GM12878 (cell line): Measurements from ENCODE around the gene SUPT4H1. TPM values are rescaled to one million over a fixed set of nuclear protein-coding genes. Genes with fewer than 3 reads are reported as not detected.

Experiments
- ATAC-seq: fragments of 200-7000 bp; cut with Tn5 transposase; 3 replicates; pipeline ENCODE4 v1.9.1; 2020; ENCODE audit warnings: mild to moderate bottlenecking, moderate library complexity
- BruUV-seq: library from RNA; stranded (reverse); fragments of 400-500 nt; replicated peaks from 2 replicates; lab custom pipeline; 2021; lab: Mats Ljungman, UMichigan
- CTCF ChIA-PET: fragments of 300-600 bp; sonication (Branson Sonifier 250); formaldehyde crosslinking; extraction: SDS; loops from one replicate; lab custom pipeline; 2021; ENCODE audit warnings: inconsistent platforms; lab: Yijun Ruan, JAX
- POLR2A ChIA-PET: fragments of 350-600 bp; formaldehyde crosslinking; extraction: SDS; loops from one replicate; lab custom pipeline; 2021; ENCODE audit warnings: inconsistent platforms; lab: Charles Lee
- RAD21 ChIA-PET: fragments of 300-600 bp; sonication (Branson Sonifier 250); formaldehyde crosslinking; loops from one replicate; lab custom pipeline; 2023; ENCODE audit warnings: antibody characterized with exemption; ENCODE audit not compliant: unreplicated experiment; lab: Charles Lee
- SMC1A ChIA-PET: fragments of 300-600 bp; sonication (Branson Sonifier 250); formaldehyde crosslinking; loops from one replicate; lab custom pipeline; 2023; ENCODE audit not compliant: unreplicated experiment, uncharacterized antibody; lab: Charles Lee
- DNase-seq: peaks from one replicate; pipeline ENCODE4 v3.0.0-alpha.2; 2011; ENCODE audit warnings: low read depth, low spot score
- FAIRE-seq: peaks from 3 replicates; lab custom pipeline; 2011; peaks lifted over from hg19 to GRCh38; lab: Jason Lieb, UNC
- H2AFZ ChIP-seq: 2 replicates; pipeline ENCODE4 v1.6.0; 2011; ENCODE audit warnings: low read depth, low read length, control low read depth; ENCODE audit not compliant: control insufficient read depth
- H3K27ac ChIP-seq: 2 replicates; pipeline ENCODE4 v1.5.1; 2011; ENCODE audit warnings: control low read depth; ENCODE audit not compliant: control insufficient read depth, insufficient read depth
- H3K27me3 ChIP-seq, 2 experiments: replicated peaks in 1 of 2; 2 replicates each; pipeline versions ENCODE4 v1.6.0 to v1.6.1; 2011; ENCODE audit warnings: low read length in 1 of 2; ENCODE audit not compliant: control insufficient read depth in 2 of 2, insufficient read depth in 2 of 2
- H3K36me3 ChIP-seq, 2 experiments: 2 replicates each; pipeline ENCODE4 v1.5.1; 2011; ENCODE audit warnings: low read length in 1 of 2; ENCODE audit not compliant: control insufficient read depth in 2 of 2, insufficient read depth in 2 of 2
- H3K4me1 ChIP-seq: 2 replicates; pipeline ENCODE4 v1.6.1; 2011; ENCODE audit warnings: mild to moderate bottlenecking, low read length, moderate library complexity, mixed read lengths; ENCODE audit not compliant: control insufficient read depth, insufficient read depth
- H3K4me2 ChIP-seq: 2 replicates; pipeline ENCODE4 v1.6.0; 2011; ENCODE audit warnings: control low read depth; ENCODE audit not compliant: control insufficient read depth, insufficient read depth
- H3K4me3 ChIP-seq: fragments of 200-600 bp; sonication (generic); 2 replicates; pipeline ENCODE4 v1.5.1; 2016
- H3K79me2 ChIP-seq: 2 replicates; pipeline ENCODE4 v1.6.0; 2011; ENCODE audit warnings: low read length; ENCODE audit not compliant: control insufficient read depth, insufficient read depth
- H3K9ac ChIP-seq: 2 replicates; pipeline ENCODE4 v1.8.0; 2011; ENCODE audit warnings: low read length, control low read depth, mixed read lengths; ENCODE audit not compliant: control insufficient read depth, insufficient read depth
- H3K9me3 ChIP-seq: replicated peaks from 3 replicates; pipeline ENCODE4 v1.5.1; 2011; ENCODE audit warnings: mild to moderate bottlenecking, low read length; ENCODE audit not compliant: control insufficient read depth, insufficient read depth
- H4K20me1 ChIP-seq: 2 replicates; pipeline ENCODE4 v1.6.0; 2011; ENCODE audit not compliant: control insufficient read depth, insufficient read depth
- BCL11A ChIP-seq: IDR thresholded peaks from 2 replicates; pipeline ENCODE4 v1.6.1; 2011; ENCODE audit warnings: low read depth, low read length
- SUZ12 ChIP-seq: fragments of 200-600 bp; sonication (generic); IDR thresholded peaks from one replicate; pipeline ENCODE4 v1.6.1; 2018; ENCODE audit warnings: antibody characterized with exemption, mild to moderate bottlenecking; ENCODE audit not compliant: unreplicated experiment
- WRNIP1 ChIP-seq: IDR thresholded peaks from 2 replicates; pipeline ENCODE4 v1.6.1; 2011; ENCODE audit warnings: low read depth, low read length, improper control_type of control experiment, borderline replicate concordance
- ZNF384 ChIP-seq: IDR thresholded peaks from 2 replicates; pipeline ENCODE4 v1.6.1; 2012; ENCODE audit warnings: low read depth, mild to moderate bottlenecking, low read length, improper control_type of control experiment, borderline replicate concordance
- WGBS: methylation state at CpG from one replicate; pipeline ENCODE4 v1.1.6; 2016; ENCODE audit warnings: low lambda C conversion rate; ENCODE audit not compliant: insufficient replicate concordance, insufficient coverage; ENCODE audit errors: missing lambda C conversion rate; 5-methylcytosine and 5-hydroxymethylcytosine counted together
- in situ Hi-C: fragments of 300-500 bp; cut with MboI; formaldehyde crosslinking; loops from 9 replicates; pipeline ENCODE4 v1.14.3; 2018; ENCODE audit warnings: mixed read lengths
- intact Hi-C: fragments of 100-400 bp; cut with micrococcal nuclease; formaldehyde crosslinking; loops from one replicate; pipeline ENCODE4 v1.14.2; 2022; ENCODE audit not compliant: unreplicated experiment
- polyA plus RNA-seq, 11 experiments: library from polyadenylated mRNA; depleted of rRNA in 4 of 11; unstranded in 6 of 11; stranded (reverse) in 5 of 11; fragments of >200 nt; fragmentation: Nextera tagmentation in 4 of 11; fragmentation: Illumina TruSeq in 1 of 11; extraction: Ambion mirVana in 4 of 11; extraction: Trizol in 1 of 11; gene quantifications; 1 replicate in 1 of 11; 2 replicates in 10 of 11; pipeline versions ENCODE4 v1.2.1 to v1.2.3, GENCODE V29; 2011 to 2016; ENCODE audit warnings: inconsistent platforms in 2 of 11, missing spikeins in 2 of 11, low read depth in 1 of 11
- total RNA-seq, 4 experiments: library from RNA; depleted of rRNA in 3 of 4; stranded (reverse); fragments of >200 nt in 3 of 4; fragmentation: Illumina TruSeq in 1 of 4; extraction: Trizol in 1 of 4; gene quantifications; 2 replicates each; pipeline versions ENCODE4 v1.2.1 to v1.2.3, GENCODE V29; 2013 to 2021
- TF ChIP-seq, protein P1 (sequence below): IDR thresholded peaks from 2 replicates; pipeline ENCODE4 v1.6.1; 2012; ENCODE audit warnings: low read depth, low read length, improper control_type of control experiment
- TF ChIP-seq, protein P2 (sequence below): fragments of 450-650 bp; IDR thresholded peaks from 2 replicates; pipeline ENCODE4 v1.6.1; 2016; ENCODE audit warnings: mild to moderate bottlenecking
- TF ChIP-seq, protein P3 (sequence below): fragments of 450-650 bp; IDR thresholded peaks from 2 replicates; pipeline ENCODE4 v1.6.1; 2017; ENCODE audit warnings: mild to moderate bottlenecking, moderate library complexity

SUPT4H1 gene
- total and polyA plus RNA-seq, 10 of the 15 experiments (the other 5 are each of a cell fraction or from before 2014, with no cell fraction given) = 83.8 to 293 (median 128) TPM

DNA sequence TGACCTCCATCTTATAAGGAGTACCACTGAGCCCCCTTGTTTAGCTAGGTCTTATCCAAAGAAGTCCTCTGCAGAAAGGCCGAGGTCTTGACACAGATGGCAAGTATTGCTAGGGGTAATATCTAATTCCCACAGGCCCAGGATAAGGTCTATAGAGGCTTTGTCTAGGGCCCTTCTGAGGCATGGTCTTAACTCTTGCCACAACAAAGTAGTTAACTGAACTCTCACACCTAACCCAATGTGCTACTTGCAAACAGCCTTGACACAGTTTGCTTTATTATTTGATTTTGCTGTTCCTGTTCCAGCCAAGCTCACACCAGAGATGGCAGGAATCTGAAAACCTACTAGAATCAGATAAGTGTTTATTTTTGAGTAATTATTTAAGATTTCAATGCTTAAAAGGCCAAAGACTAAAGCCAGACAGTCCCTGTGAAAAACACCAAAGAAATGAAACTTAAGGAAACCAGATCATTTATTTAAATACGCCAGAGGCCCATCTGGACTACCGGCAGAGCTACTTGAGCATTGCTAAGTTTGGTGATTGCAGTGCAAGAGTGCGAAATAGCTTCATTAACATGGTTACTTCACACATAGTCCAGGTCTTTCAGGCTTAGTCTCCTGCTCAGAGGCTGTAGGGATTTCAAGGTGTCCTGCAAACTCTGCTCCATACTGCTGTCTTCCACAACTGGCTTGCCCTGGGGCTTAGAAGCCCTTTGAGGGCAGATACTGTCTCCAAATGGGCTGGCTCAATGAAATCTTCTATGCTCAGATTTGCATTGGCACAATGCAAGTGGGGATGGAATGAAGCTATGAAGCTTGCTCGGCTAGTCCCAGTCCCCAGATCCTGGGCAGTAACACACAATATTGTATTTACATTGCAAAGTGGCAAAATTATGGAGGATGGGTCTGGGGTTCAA lies 28.5 kb upstream of the SUPT4H1 start (continued):
- TF ChIP-seq, protein P1, sequence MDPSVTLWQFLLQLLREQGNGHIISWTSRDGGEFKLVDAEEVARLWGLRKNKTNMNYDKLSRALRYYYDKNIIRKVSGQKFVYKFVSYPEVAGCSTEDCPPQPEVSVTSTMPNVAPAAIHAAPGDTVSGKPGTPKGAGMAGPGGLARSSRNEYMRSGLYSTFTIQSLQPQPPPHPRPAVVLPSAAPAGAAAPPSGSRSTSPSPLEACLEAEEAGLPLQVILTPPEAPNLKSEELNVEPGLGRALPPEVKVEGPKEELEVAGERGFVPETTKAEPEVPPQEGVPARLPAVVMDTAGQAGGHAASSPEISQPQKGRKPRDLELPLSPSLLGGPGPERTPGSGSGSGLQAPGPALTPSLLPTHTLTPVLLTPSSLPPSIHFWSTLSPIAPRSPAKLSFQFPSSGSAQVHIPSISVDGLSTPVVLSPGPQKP = no peak
- TF ChIP-seq, protein P2, sequence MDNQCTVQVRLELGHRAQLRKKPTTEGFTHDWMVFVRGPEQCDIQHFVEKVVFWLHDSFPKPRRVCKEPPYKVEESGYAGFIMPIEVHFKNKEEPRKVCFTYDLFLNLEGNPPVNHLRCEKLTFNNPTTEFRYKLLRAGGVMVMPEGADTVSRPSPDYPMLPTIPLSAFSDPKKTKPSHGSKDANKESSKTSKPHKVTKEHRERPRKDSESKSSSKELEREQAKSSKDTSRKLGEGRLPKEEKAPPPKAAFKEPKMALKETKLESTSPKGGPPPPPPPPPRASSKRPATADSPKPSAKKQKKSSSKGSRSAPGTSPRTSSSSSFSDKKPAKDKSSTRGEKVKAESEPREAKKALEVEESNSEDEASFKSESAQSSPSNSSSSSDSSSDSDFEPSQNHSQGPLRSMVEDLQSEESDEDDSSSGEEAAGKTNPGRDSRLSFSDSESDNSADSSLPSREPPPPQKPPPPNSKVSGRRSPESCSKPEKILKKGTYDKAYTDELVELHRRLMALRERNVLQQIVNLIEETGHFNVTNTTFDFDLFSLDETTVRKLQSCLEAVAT = no peak

DNA sequence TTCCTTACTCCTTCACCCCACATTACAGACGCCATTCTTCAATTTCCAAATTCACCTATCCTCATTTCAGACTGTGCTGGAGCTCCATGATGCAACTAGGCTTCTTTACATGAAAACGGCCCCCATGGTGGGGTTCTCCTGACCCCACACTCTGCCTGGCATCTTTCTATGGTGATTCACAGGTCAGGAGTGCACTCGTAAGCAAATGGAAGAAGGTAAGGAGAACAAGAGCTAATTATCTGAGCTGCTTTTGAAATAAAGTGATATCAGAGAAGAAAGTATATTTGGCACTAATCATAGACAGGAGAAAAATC lies 27.5 kb upstream of the SUPT4H1 start:
- Histone ChIP-seq H3K4me1 (peaks cover 19% of the 10 kb centered on the region), H3K36me3 (no peaks in the 10 kb centered on the region; a peak in 1 of 4 replicates), H3K4me3 (no peak overlapping the region), H2AFZ (no peak overlapping the region)
- BruUV-seq = no TSS peak
- no peak for DNase-seq
- TF ChIP-seq SUZ12 (no peak), ZNF384 (no peak), BCL11A (no peak), WRNIP1 (no peak)
- TF ChIP-seq, protein P3, sequence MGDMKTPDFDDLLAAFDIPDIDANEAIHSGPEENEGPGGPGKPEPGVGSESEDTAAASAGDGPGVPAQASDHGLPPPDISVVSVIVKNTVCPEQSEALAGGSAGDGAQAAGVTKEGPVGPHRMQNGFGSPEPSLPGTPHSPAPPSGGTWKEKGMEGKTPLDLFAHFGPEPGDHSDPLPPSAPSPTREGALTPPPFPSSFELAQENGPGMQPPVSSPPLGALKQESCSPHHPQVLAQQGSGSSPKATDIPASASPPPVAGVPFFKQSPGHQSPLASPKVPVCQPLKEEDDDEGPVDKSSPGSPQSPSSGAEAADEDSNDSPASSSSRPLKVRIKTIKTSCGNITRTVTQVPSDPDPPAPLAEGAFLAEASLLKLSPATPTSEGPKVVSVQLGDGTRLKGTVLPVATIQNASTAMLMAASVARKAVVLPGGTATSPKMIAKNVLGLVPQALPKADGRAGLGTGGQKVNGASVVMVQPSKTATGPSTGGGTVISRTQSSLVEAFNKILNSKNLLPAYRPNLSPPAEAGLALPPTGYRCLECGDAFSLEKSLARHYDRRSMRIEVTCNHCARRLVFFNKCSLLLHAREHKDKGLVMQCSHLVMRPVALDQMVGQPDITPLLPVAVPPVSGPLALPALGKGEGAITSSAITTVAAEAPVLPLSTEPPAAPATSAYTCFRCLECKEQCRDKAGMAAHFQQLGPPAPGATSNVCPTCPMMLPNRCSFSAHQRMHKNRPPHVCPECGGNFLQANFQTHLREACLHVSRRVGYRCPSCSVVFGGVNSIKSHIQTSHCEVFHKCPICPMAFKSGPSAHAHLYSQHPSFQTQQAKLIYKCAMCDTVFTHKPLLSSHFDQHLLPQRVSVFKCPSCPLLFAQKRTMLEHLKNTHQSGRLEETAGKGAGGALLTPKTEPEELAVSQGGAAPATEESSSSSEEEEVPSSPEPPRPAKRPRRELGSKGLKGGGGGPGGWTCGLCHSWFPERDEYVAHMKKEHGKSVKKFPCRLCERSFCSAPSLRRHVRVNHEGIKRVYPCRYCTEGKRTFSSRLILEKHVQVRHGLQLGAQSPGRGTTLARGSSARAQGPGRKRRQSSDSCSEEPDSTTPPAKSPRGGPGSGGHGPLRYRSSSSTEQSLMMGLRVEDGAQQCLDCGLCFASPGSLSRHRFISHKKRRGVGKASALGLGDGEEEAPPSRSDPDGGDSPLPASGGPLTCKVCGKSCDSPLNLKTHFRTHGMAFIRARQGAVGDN = no peak
- TF ChIP-seq, all 136 proteins: peak for 0
- WGBS = 52% methylated on average over 3 of the region's 3 CpGs
- Histone ChIP-seq H3K9ac (no peak overlapping the region), H3K9me3 (no peaks in the 10 kb centered on the region), H3K27me3 (no peaks in the 10 kb centered on the region), H3K4me2 (no peak overlapping the region), H3K27ac (no peak overlapping the region), H4K20me1 (no peaks in the 10 kb centered on the region), H3K79me2 (peaks cover 4% of the 10 kb centered on the region)
- FAIRE-seq = no peak
- in situ Hi-C loops (no loop called here), intact Hi-C loops (no loop called here)
- ChIA-PET POLR2A (interaction anchor here (1.0 to 5.9 kb wide), 5 partner anchors 15 to 38 kb away, joined by 3 to 29 read pairs (median 3); partner anchors contain the start of genes RNF43 and SUPT4H1), SMC1A (interaction anchor here (1.0 to 7.5 kb wide), 3 partner anchors 10 to 36 kb away, joined by 3 to 74 read pairs (median 3); partner anchors contain the start of gene RNF43), CTCF (interaction anchor here (0.7 to 2.9 kb wide), 6 partner anchors 9 to 130 kb away, joined by 3 to 17 read pairs (median 4); partner anchors contain the start of gene RNF43), RAD21 (interaction anchor here (8.4 kb wide), 1 partner anchor 36 kb away, joined by 70 read pairs; the partner anchor contains the start of gene RNF43)
- ATAC-seq = no peak
